Measurements from ENCODE around the gene DNLZ.
"Not testable (repeated sequence)": the region's sequence is repeated elsewhere in the genome, so short reads cannot be mapped to it uniquely, and the experiment has no call there.

Gene DNLZ

GRCh38 chr9:136359774-136360718, 3.5 kb downstream of the DNLZ start:
- DNase-seq (ENCODE audit: low spot score): no peak

- no peak for DNase-seq (ENCODE audit: low spot score)
Measured at GRCh38 chr9:136358888-136359287, 4.7 kb downstream of the DNLZ start.

GRCh38 chr9:136358016-136358415, 5.5 kb downstream of the DNLZ start:
- no peak for DNase-seq (ENCODE audit: low spot score)

- no peak for DNase-seq (ENCODE audit: low spot score)
Measured at GRCh38 chr9:136357202-136357725, 6.3 kb downstream of the DNLZ start.

GRCh38 chr9:136355616-136356557, 7.7 kb downstream of the DNLZ start:
- no peak for DNase-seq (ENCODE audit: low spot score)

GRCh38 chr9:136354592-136355085, 8.9 kb downstream of the DNLZ start:
- no peak for DNase-seq (ENCODE audit: low spot score)

GRCh38 chr9:136353757-136354488, 9.6 kb downstream of the DNLZ start:
- DNase-seq (ENCODE audit: low spot score): no peak

- no peak for DNase-seq (ENCODE audit: low spot score)
Measured at GRCh38 chr9:136353088-136353487, 10.5 kb downstream of the DNLZ start.

- DNase-seq (ENCODE audit: low spot score): no peak
Measured at GRCh38 chr9:136352682-136353081, 10.9 kb downstream of the DNLZ start.

GRCh38 chr9:136351868-136352267, 11.7 kb downstream of the DNLZ start:
- DNase-seq (ENCODE audit: low spot score): not testable (repeated sequence)

GRCh38 chr9:136351252-136351800, 12.2 kb downstream of the DNLZ start:
- no peak for DNase-seq (ENCODE audit: low spot score)

- DNase-seq (ENCODE audit: low spot score): no peak
Measured at GRCh38 chr9:136349546-136349945, 14.0 kb downstream of the DNLZ start.

- no peak for DNase-seq (ENCODE audit: low spot score)
Measured at GRCh38 chr9:136348691-136349090, 14.9 kb downstream of the DNLZ start.

GRCh38 chr9:136347472-136348256, 15.9 kb downstream of the DNLZ start:
- DNase-seq (ENCODE audit: low spot score): no peak

- no peak for DNase-seq (ENCODE audit: low spot score)
Measured at GRCh38 chr9:136346927-136347465, 16.5 kb downstream of the DNLZ start.

GRCh38 chr9:136346157-136346481, 17.4 kb downstream of the DNLZ start:
- no peak for DNase-seq (ENCODE audit: low spot score)

GRCh38 chr9:136345281-136346156, 18.0 kb downstream of the DNLZ start:
- peak; percentile 79 for DNase-seq (ENCODE audit: low spot score)

GRCh38 chr9:136344544-136345280, 18.8 kb downstream of the DNLZ start:
- DNase-seq (ENCODE audit: low spot score): no peak

GRCh38 chr9:136343884-136344269, 19.7 kb downstream of the DNLZ start:
- no peak for DNase-seq (ENCODE audit: low spot score)

All from COLO829 (cell line).